Measurements from ENCODE around the gene RPS18.

GRCh38 chr6:33243476-33243875 lies 28.4 kb upstream of the RPS18 start:
- TF ChIP-seq, protein P1, sequence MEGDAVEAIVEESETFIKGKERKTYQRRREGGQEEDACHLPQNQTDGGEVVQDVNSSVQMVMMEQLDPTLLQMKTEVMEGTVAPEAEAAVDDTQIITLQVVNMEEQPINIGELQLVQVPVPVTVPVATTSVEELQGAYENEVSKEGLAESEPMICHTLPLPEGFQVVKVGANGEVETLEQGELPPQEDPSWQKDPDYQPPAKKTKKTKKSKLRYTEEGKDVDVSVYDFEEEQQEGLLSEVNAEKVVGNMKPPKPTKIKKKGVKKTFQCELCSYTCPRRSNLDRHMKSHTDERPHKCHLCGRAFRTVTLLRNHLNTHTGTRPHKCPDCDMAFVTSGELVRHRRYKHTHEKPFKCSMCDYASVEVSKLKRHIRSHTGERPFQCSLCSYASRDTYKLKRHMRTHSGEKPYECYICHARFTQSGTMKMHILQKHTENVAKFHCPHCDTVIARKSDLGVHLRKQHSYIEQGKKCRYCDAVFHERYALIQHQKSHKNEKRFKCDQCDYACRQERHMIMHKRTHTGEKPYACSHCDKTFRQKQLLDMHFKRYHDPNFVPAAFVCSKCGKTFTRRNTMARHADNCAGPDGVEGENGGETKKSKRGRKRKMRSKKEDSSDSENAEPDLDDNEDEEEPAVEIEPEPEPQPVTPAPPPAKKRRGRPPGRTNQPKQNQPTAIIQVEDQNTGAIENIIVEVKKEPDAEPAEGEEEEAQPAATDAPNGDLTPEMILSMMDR (IDR thresholded peaks at IDR 0.05), result no peak
- TF ChIP-seq POLR2A (IDR thresholded peaks at IDR 0.05), result no peak

Measured in esophagus squamous epithelium (tissue), 4 donors.